Panc1 (cell line): ENCODE results near the gene GANC. TPM values are rescaled to one million over a fixed set of nuclear protein-coding genes. Genes with fewer than 3 reads are reported as not detected.

Source experiments
- ATAC-seq: fragments of 200-7000 bp; cut with Tn5 transposase; 2 replicates; pipeline ENCODE4 v1.9.1; 2020; ENCODE audit warnings: mild to moderate bottlenecking, moderate library complexity
- BruUV-seq: library from RNA; stranded (reverse); fragments of 400-500 nt; replicated peaks from 2 replicates; lab custom pipeline; 2021; lab: Mats Ljungman, UMichigan
- CTCF ChIA-PET: fragments of 300-600 bp; sonication (Branson Sonifier 250); formaldehyde crosslinking; loops from one replicate; lab custom pipeline; 2022; ENCODE audit warnings: antibody characterized with exemption; lab: Charles Lee
- POLR2A ChIA-PET: fragments of 300-600 bp; sonication (Branson Sonifier 250); formaldehyde crosslinking; loops from one replicate; lab custom pipeline; 2022; ENCODE audit warnings: antibody characterized with exemption; lab: Charles Lee
- DNase-seq: peaks from one replicate; pipeline ENCODE4 v3.0.0-alpha.2; 2010; ENCODE audit warnings: low read depth, low spot score
- H3K27ac ChIP-seq: 2 replicates; pipeline ENCODE4 v1.5.1; 2011; ENCODE audit warnings: mild to moderate bottlenecking, low read length, inconsistent platforms
- H3K27me3 ChIP-seq: fragments of 200-500 bp; sonication (Bioruptor generic); 2 replicates; pipeline ENCODE4 v1.6.0; 2014; ENCODE audit warnings: low read length, inconsistent platforms; ENCODE audit not compliant: control insufficient read depth, insufficient read depth
- H3K36me3 ChIP-seq: fragments of 200-500 bp; sonication (Bioruptor generic); 2 replicates; pipeline ENCODE4 v1.5.1; 2014; ENCODE audit warnings: inconsistent platforms, mild to moderate bottlenecking, low read length, moderate library complexity; ENCODE audit not compliant: control insufficient read depth, insufficient read depth
- H3K4me1 ChIP-seq: 2 replicates; pipeline ENCODE4 v1.5.1; 2011; ENCODE audit warnings: inconsistent platforms, mild to moderate bottlenecking, low read length, moderate library complexity; ENCODE audit not compliant: control insufficient read depth, insufficient read depth
- H3K4me3 ChIP-seq, 2 experiments: 2 replicates each; pipeline ENCODE4 v1.5.1; 2011 to 2012; ENCODE audit warnings: low read depth in 2 of 2, low read length in 2 of 2, mild to moderate bottlenecking in 2 of 2, inconsistent platforms in 1 of 2, moderate library complexity in 1 of 2
- H3K9me3 ChIP-seq: fragments of 200-500 bp; sonication (Bioruptor generic); 2 replicates; pipeline ENCODE4 v1.5.1; 2014; ENCODE audit warnings: low read depth, mild to moderate bottlenecking, inconsistent platforms, low read length, moderate library complexity; ENCODE audit not compliant: control insufficient read depth, insufficient read depth
- CTCF ChIP-seq: fragments of 450-650 bp; IDR thresholded peaks from 2 replicates; pipeline ENCODE4 v1.5.1; 2017; ENCODE audit warnings: mild to moderate bottlenecking
- POLR2AphosphoS5 ChIP-seq: IDR thresholded peaks from 2 replicates; pipeline ENCODE4 v1.6.1; 2012; ENCODE audit warnings: mild to moderate bottlenecking, low read depth, low read length, moderate library complexity
- REST ChIP-seq, 2 experiments: IDR thresholded peaks; 2 replicates each; pipeline ENCODE4 v1.6.1; 2011 to 2012; ENCODE audit warnings: low read depth in 2 of 2, control low read depth in 1 of 2, low read length in 1 of 2, mild to moderate bottlenecking in 1 of 2, moderate library complexity in 1 of 2; ENCODE audit not compliant: insufficient read depth in 1 of 2
- SIN3A ChIP-seq: IDR thresholded peaks from 2 replicates; pipeline ENCODE4 v1.6.1; 2012; ENCODE audit warnings: low read depth, mild to moderate bottlenecking, low read length, moderate library complexity, borderline replicate concordance; ENCODE audit not compliant: insufficient read depth
- TCF7L2 ChIP-seq: IDR thresholded peaks from 2 replicates; pipeline ENCODE4 v1.6.1; 2011; ENCODE audit warnings: mild to moderate bottlenecking, low read depth, low read length, inconsistent platforms
- in situ Hi-C: cut with HindIII; loops from 2 replicates; pipeline ENCODE4 v1.10.0; 2016; ENCODE audit warnings: low sequenced_read_pairs, low pct_unique_long_range_greater_than_20kb
- intact Hi-C: fragments of 100-400 bp; cut with micrococcal nuclease; formaldehyde crosslinking; loops from one replicate; pipeline ENCODE4 v1.10.0; 2022; ENCODE audit not compliant: unreplicated experiment
- total RNA-seq: library from RNA; stranded (reverse); gene quantifications from one replicate; pipeline ENCODE4 v1.2.1, GENCODE V29; 2021; ENCODE audit not compliant: unreplicated experiment

The GANC gene
- total RNA-seq, 1 experiment from 2014 or later, result 21.1 TPM

- Histone ChIP-seq H3K4me3 (no peak overlapping the region), H3K27ac (no peak overlapping the region), H3K27me3 (no peaks in the 10 kb centered on the region), H3K36me3 (no peaks in the 10 kb centered on the region), H3K9me3 (no peaks in the 10 kb centered on the region), H3K4me1 (no peaks in the 10 kb centered on the region)
- ChIA-PET POLR2A (no interaction called here), CTCF (no interaction called here)
- ATAC-seq, result no peak
- BruUV-seq, result no TSS peak
- no peak for DNase-seq
- intact Hi-C loops, result no loop called here
- in situ Hi-C loops, result no loop called here
- TF ChIP-seq CTCF (no peak), TCF7L2 (no peak), SIN3A (no peak), POLR2AphosphoS5 (no peak), REST (IDR thresholded peaks at IDR 0.05; ENCODE audit: insufficient read depth in 1 of 2, low read depth in 2 of 2, low read length in 1 of 2) (no peak)
Observed at GRCh38 chr15:42358141-42358540, 85.1 kb downstream of the GANC start.

- intact Hi-C loops, result no loop called here
- POLR2A ChIA-PET, result no interaction called here
- H3K9me3 ChIP-seq, result no peaks in the 10 kb centered on the region
- no peaks in the 10 kb centered on the region for H3K4me1 ChIP-seq
- DNase-seq, result no peak
- CTCF ChIA-PET, result no interaction called here
- H3K27me3 ChIP-seq, result no peaks in the 10 kb centered on the region
- no peak within 1 kb of the TSS for H3K27ac ChIP-seq
- TF ChIP-seq POLR2AphosphoS5 (no peak), SIN3A (no peak), CTCF (no peak), REST (IDR thresholded peaks at IDR 0.05; ENCODE audit: insufficient read depth in 1 of 2, low read depth in 2 of 2, low read length in 1 of 2) (no peak), TCF7L2 (no peak)
- no peaks in the 10 kb centered on the region for H3K36me3 ChIP-seq
- in situ Hi-C loops, result no loop called here
- ATAC-seq, result no peak
- BruUV-seq, result no TSS peak
- H3K4me3 ChIP-seq, result no peak within 1 kb of the TSS
Observed at GRCh38 chr15:42359249-42359648, 86.2 kb downstream of the GANC start, which contains the start of gene CAPN3. TSS of gene CAPN3 (plus strand) at chr15:42359501. CDS start at chr15:42359806, 305 bp downstream.
